Hypothalamus (tissue), 51 donors: ENCODE results near the gene CEP63.

Experiments used
- DNase-seq, 51 donors: peaks; one replicate each; lab custom pipeline; 2025; lab: John Stamatoyannopoulos, UW

Gene CEP63

DNA sequence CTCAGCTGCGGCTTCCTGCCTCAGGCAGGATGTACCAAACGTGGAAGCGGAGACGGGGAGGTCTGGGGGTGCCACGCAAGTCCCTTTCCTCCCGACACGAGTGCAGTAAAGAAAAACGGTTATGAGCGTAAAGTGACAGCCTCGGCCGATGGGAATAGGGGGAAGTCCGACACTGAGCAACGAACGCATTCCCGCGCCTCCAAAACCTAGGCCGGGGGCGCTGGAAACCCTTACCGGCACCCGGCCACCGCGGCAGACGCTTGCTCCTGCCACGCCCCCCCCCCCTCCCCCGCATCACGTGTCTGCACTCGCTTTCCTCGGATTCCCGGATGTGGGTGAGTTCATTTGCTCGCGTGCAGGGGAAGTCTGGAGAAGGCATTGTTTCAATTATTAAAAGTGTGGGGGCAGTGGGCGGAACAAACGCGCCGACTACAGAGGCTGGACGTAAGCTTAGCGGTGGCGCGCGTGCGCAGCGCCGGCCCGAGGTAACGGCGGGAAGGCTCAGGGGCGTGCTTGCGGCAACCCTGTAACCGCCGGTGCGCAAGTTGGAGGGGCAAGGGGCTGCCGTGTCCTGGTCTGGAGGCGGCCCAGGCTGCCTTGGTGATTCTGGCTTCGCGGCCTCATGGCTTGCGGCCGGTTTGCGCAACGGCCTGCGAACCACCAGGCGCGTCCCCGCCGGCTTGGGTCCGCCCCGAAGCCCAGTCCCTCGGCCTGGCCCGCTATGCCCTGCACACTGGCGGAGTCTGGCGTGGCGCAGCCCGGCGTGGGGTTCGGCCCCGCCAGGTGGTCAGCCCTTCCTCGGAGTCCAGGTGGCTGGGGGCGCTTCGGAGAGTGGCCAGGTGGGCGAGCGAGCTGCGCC is at the start of gene CEP63, which contains the start of gene ANAPC13:
CEP63 (plus strand) TSS at position 340 of the 859 bp plus-strand sequence. CDS start 9,264 bp downstream, outside the sequence.
ANAPC13 (minus strand) TSS at position 268 of the 859 bp plus-strand sequence. CDS start 3,081 bp downstream, outside the sequence.
- DNase-seq: peak; percentile 76 to 100 (median 90)

DNA sequence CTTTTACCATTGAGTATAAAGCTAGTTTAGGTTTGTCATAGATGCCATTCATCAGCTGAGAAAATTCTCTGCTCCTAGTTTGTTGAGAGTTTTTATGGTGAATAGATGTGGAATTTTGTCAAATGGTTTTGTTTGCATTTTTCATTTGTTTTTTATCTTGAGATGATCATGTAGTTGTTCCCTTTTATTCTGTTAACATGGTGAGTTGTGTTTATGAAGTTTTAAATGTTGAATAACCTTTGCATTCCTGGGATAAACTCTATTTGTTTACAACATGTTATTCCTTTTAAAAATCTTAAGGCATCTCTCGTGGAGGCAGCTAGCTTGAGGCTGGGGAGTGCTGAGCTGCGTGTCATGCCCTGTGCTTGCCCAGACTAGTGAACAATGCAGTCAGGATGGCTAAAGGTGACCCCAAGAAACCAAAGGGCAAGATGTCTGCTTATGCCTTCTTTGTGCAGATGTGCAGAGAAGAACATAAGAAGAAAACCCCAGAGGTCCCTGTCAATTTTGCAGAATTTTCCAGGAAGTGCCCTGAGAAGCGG is 48.6 kb upstream of the CEP63 start:
- no peak for DNase-seq

DNA sequence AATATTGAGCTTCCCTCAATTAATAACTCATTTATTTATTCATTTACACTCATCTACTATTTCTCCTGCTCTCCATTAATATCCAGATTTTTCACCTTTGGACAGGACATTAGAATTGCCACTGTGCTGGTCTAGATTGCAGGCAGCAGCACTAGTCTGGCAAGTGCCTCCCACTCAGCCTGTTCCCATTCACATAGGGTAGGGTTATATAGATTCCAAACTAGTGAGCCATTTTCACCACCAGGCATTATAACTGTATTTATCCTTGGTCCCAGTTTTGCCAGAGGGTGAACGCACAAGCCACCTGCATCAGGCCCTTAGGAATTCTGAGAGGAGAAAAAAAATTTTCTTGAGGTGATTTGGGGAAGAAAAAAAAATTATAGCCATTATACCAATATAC is 44.5 kb upstream of the CEP63 start:
- DNase-seq: no peak

DNA sequence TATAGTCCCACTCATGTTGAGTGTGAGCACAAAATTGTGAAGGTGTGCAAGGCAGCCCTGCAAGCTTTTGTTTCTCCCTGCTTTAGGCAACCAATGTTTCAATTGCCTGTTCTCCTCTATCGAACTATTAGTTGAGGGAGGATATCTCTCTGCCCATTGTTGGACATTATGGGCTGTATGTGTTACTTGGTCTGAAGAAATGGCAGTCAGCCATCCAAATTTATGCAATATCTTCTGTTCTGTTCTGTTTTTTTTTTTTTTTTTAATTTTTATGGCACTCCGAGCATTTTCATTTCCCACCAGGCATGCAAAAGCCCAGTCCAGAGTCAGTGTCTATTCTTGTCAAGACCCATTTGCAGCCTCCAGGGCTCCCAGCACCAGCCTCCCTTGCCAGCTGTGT is 44.0 kb upstream of the CEP63 start:
- DNase-seq: no peak

DNA sequence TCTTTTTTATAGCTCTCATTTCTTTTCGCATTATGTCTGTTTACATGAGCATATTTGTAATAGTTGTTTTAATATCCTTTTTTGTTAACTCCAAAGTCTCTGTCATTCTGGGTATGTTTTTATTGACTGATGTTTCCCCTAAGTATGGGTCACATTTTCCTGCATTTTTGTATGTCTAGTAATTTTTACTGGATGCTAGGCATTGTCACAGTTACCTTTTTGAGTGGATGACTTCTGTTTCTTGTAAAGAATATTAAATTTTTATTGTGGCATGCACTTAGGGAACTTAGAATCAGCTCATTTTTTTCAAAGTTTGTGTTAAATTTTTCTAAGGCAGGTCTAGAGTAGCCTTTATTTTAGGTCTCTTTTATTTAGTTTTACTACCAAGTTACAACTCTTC is 40.8 kb upstream of the CEP63 start:
- no peak for DNase-seq

DNA sequence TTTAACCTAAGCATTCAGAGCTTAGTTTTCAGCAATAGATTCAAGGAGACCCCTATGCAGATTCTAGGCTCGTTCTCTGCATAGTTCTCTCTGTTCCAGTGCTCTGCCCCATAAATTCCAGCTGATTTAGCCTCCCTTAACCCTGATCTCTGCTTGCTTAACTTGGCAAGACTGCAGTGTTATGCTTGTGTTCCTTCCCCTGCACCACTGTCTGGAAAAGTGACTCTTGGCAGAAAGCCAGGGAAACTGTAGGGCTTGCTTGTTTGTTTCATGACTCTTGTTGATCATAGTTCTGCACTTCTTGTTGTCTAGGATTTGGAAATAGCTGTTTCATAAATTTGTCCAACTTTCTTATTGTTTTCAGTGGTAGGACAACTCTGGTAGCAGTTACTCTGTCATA is 40.2 kb upstream of the CEP63 start:
- no peak for DNase-seq

DNA sequence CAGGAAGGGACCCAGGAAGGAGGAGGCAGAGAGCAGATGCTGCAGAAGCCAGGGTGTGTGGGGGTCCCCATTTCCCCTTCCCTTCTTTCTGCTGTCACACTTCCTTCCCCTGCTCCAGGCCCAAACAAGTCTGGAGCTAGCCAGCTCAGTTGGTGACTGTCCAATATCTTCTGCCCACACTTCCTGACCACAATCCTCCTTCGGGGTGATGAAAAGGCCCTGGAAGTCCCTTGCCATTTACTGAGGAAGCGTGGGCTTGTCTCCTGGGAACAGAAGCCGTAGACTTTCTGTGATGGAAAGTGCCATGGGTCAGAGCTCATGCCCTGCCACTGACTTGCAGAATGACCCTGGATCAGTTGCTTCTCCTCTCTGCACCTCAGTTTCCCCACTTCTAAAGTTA is 39.1 kb upstream of the CEP63 start:
- DNase-seq: no peak

DNA sequence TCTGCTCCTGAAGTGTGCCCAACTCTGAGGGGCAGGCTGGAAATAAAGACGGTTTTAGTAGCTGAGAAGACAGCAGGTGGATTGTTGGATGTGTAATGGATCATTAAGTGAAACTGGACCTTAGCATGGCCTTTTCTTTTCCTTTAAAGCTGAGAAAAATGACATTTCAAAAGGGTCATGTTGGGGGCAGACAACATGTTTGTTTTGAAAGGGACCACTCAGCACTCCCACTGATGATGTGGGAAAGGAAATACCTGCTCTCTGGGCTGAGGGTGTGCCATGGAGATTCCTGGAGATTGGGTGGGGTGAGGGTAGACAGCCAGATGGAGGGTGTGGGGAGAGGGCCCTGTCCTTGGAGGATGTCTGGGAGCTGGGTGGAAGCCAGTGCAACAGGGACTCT is 38.5 kb upstream of the CEP63 start:
- no peak for DNase-seq

DNA sequence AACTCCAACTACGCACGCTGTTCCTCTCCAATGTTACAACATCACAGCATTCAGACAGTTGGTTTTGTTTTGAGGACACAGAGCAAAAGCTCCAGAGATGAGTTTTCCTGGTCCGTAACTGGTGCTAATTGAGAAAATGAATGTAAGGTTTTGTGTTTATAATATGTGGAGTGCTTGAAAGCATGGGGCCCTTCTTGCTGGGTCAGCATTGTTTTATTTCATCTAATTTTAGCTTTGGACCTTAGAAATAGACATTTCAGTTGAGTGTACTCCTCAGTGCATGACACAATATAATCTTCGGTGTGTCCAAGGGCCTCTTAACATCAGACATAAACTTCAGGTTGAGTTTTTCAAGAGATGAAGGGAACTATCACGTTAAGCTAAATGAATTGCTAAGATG is 37.2 kb upstream of the CEP63 start:
- DNase-seq: no peak

DNA sequence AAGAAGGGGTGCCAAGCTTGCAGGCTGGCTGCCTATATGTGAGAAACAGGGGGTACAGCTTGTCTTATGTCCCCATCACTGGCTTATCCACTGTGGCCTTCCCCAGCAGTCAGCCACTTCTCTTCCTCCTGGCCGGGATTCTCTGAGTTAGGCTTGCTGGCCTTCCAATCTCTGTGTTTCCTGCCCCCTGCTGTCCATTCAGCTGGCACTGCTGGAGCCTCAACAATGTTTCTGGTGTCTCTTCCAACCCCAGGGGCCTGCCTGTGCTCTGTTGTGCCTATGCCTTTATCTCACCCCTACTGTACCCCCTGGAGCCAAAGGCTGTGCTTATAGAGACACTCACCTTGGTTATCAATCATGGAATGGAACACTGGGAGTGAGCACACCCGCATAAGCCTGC is 36.6 kb upstream of the CEP63 start:
- peak in 39 of 51 donors; percentile 8 to 76 (median 43) for DNase-seq

DNA sequence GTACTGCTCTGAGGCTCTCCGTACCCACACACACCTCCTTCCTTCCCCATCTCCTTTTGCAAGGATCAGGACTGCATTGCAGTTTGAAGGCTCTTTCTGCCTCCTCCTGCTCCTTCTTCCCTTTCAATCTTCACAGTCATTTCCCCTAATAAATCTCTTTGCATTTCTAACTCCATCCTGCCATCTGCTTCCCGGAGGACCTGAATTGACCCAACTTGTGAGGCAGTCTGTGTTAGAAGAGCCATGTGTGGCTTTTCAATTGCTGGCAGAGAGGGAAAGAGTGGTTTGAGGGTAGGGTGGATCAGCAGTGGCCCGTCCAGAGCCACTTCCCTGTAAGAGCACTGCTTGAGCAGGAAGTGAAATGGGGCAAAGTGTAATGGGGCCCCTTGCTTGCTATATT is 35.9 kb upstream of the CEP63 start:
- no peak for DNase-seq

DNA sequence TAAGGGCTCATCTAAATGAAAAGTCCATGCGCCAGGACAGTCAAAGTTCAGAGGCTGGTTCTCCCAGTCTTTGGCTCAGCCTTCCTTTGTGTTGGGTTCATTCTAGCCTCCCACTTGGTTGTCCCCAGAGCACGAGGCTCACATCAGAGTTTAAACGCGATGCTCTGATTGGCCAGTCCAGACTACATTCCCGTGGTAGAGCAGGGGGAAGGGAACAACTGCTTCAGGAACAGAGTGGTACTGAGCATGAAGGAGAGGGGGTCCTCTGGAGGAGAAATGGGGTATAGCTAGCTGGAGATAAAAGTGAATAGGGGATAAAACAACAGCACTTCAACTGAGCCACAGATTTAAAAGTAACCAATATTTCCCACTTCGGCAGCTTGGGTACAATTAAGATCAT is 32.2 kb upstream of the CEP63 start:
- DNase-seq: no peak

DNA sequence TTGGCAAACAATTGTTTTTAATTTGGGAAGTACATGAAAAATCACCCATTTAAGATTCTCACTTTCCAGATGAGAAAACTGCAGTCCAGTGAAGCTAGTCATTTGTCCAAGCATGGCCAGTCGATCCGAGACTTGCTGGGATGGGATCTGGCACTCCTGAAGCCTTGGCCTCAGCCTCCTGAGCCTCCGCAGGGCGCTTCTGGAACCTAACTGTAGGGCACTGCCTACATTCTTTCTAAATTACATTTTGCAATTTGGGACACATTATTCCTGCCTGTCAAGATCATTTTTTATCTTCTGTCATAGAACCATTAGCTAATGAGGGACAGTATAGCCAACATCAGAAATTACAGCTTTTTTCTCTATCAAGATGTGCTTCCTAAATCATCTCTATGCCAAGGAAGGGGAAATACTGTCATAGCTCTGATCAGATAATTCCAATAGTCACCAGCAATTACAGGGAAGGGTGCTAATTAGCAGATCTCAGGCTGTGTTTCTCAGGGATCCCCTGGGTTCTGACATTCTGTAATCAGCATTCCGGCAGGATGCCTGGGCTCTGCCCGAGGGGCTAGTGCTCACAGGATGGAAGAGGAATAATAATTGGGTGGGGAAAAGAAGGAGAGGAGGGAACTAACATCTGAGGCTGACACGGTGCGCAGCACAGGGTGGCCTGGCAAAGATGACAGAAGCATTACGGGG is 28.3 kb upstream of the CEP63 start:
- no peak for DNase-seq

DNA sequence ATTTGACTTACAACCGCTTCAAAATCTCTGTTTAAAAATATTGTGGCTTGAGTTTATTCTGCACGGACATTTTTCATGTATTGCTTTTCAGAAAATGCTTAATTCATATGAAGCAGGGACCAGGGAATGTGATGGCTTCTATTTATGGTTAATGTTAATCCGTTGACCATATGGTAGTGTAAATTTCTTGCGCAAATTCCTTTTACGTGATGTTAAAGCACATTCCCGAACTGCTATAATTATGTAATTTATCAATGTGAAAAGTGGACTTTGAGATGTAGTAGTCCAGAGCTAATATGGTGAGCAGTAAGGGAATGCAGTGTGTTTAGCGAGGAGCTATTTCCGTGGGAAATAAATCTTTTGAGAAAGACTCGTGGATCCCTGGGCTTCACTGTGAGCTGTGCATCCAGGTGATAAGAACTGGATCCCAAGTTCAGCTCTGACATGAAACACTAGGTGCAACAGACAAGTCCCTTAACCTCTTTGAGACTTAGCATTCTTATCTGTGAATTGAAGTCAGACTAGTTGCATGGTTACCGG is 27.4 kb upstream of the CEP63 start:
- no peak for DNase-seq

DNA sequence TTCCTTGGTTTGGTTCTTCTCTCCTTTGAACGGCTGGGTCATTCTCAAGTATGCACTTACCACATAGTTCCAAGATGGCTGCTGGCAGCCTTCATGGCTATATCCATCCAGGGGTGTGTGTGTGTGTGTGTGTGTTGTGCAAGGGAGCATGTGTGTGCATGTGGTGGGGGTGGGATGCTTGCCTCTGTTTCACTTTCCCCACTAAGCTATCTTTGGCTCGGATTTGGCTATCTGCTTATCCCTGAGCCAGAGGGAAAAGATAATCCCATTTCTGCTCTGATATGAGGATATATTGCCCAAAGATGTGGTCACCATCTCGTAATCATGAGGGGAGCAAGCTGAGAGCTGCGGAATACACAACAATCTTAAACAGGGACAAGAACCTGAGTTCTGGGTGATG is 26.3 kb upstream of the CEP63 start:
- DNase-seq: no peak

DNA sequence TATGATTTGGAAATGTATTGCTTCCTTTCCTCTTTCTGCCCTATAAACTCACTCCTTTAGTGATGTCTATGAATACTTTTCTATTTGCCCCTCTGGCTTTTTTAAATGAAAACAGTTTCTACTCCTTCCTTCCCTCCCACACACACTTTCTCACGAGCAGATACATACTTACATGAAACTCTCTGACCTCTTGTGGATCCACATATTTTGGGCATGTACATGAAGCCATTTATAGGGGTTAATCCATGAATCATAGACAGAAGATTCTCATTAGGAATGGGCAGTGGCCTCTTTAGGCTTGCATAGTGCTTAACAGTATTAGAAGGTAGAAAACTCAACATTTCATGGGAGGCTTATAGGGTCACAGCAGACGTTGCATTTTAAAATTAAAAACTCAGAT is 24.9 kb upstream of the CEP63 start:
- DNase-seq: no peak

DNA sequence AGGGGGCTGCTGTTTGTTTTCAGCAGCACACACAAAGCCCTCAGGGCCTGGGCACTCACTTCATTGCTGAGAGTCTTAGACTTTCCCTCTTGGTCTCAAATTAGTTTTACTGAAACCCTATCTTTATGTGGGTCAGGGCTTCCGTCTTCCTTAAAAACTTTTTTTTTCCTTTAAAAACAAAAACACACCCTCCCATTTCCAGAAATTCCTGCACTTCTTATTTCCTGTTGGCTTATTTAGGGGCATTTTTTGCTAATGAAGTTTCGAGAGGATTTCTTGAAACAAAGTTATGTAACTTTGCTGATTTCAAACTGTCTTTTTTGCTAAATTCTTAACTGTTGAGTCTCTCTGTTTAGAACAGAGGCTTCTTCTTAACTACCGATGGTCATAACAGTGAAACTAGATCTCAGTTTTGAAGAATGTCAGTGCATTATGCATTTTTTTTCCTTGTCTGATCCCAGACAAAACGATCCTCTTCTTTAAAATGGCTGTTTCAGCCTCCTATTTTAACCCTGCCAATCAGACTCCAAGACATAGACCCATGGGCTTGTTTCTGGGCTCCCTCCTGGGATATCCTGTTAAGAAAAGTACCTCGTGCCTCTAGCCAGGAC is 23.4 kb upstream of the CEP63 start:
- DNase-seq: no peak

DNA sequence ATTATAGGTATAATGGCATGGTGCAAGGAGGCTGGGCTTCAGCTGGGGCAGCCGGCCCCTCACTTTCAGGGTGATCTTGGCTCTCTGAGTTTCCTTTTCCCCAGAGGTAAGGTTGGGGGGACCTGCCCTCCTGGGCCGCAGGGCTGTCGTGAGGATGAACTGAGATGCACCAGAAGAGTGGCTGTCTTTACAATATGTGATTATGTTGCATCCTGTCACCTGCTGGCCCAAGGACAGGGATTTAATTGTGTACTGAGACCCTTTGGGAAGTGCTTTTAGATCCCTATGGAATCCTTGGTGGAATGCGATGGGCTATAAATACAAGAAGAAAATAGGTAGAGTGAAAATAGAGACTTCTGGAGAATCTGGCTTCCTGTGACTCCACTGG is 22.2 kb upstream of the CEP63 start:
- DNase-seq: no peak

DNA sequence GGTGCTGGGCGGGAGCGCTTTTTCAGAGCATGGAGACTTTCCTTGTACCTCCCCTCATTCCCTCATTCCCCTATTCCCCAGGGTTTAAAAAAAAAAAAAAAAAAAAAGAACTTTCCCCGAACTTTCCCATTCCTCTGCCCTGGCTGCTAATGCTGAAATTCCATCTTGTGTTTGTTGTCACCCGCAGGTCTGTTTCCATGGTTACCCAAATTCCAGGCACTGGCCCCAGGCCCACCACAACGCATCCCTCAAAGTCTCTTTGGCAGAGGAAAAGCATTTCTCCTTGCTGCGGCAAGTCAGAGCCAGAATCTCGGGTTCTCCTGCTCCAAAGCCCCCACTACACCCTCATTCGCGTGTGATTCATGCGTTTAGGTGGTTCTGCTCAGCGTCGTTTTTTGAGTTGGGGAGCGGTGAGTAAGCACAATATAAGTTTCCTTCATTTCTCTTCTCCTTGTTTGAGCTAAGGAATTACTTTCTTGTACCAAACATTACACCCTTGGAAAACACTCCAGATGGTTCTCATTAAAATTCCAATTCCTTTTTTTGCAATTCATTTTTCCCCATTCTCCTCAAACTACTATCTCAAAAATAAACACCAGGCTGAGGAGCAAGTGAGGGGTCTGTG is 21.7 kb upstream of the CEP63 start:
- peak in 7 of 51 donors; percentile 6 to 45 (median 18) for DNase-seq

DNA sequence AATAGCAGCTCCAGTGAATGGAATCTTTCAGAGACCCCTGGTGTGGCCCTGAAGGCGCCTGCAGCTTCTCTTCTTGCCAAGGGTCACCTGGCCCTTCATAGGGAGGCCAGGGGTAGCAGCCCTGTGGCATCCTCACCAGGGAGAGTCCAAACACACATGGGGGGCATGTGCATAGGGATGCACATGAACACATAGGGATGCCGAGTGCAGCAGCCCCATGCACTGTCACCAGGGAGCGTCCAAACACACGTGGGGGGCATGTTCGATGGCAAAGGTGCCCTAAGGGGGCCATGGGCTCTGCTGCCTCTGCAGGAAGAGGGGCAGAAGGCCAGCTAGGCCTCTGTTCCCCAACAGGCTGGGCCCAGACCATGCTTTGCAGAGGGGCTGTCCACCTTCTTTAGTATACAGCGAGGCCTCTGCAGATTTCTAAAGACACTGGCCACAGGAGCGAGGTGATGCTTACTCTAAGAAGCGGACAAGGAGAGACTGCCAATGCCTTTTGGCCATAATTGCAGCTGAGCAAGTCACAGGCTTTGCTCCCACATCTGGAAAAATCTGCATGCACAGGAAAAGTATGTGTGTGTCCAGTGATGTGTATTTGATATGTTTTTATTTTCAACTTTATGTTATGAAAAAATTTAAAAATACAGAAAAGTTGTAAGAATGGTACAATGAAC is 21.0 kb upstream of the CEP63 start:
- DNase-seq: no peak
